ENCODE data around the gene CST9L.

Gene CST9L

GRCh38 chr20:23546435-23547144 lies 21.7 kb downstream of the CST9L start:
- DNase-seq (ENCODE audit: low read depth) = no peak

DNA sequence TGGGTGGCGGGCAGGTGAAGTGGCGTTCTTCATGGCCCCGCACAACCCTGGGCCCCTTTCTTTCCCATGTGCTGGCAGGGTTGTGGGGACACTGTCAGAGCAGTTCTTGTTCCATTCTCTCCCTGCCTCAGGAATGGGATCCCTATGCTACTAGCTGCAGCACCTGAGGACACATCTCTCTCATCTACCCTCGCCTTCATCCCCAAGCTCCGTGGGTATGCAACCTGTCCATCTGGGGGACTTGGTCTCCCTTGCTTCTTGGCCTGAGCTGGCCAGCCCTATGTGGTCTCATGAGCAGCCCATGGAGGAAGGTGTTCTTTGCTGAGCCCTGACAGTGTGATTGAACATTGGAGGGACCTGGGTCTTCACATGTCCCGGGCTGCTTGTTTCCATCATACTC lies 24.2 kb downstream of the CST9L start:
- DNase-seq (ENCODE audit: low read depth) = no peak

DNA sequence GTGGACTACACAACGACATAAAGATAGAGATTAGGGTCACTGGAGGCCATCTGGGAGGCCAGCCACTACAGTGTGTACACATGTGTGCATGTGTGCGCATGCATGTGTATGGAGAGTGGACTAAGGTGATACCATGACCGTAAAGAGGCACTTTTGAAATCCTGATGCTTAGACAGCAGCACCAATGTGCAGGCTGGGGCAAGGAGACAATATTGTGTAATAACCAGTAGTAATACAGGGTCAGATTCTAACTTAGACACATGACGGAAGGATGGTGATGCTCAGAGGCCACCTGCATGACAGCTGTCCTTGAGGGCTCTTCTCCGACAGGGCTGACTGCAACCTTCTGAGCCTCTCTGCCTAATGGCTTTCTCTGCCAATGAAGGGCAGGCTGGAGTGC lies 25.5 kb downstream of the CST9L start:
- no peak for DNase-seq (ENCODE audit: low read depth)

DNA sequence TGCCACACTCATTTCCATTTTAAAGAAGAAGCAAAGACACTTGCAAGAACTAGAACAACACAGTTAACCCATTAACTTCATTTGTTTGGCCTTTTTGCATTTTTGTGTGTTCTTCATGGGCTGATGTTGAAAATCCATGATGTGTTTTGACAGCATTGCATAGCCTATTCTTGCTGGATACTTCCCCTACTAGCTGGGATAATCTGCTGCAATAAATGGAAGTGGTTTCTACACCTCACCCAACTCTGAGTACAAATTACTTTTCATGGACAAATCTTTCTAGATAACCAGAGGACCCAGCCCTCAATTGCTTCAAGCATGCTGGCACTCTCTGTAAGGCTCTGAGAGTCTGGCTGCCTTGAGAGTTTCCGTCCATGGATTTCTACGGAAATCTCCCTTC lies 26.5 kb downstream of the CST9L start:
- no peak for DNase-seq (ENCODE audit: low read depth)

GRCh38 chr20:23541330-23541729 lies 27.0 kb downstream of the CST9L start:
- no peak for DNase-seq (ENCODE audit: low read depth)

- DNase-seq (ENCODE audit: low read depth) = no peak
Measured at GRCh38 chr20:23540624-23541023, 27.7 kb downstream of the CST9L start.

- no peak for DNase-seq (ENCODE audit: low read depth)
Measured at GRCh38 chr20:23537030-23537429, 31.3 kb downstream of the CST9L start.

GRCh38 chr20:23536328-23536974 lies 31.8 kb downstream of the CST9L start:
- no peak for DNase-seq (ENCODE audit: low read depth)

DNA sequence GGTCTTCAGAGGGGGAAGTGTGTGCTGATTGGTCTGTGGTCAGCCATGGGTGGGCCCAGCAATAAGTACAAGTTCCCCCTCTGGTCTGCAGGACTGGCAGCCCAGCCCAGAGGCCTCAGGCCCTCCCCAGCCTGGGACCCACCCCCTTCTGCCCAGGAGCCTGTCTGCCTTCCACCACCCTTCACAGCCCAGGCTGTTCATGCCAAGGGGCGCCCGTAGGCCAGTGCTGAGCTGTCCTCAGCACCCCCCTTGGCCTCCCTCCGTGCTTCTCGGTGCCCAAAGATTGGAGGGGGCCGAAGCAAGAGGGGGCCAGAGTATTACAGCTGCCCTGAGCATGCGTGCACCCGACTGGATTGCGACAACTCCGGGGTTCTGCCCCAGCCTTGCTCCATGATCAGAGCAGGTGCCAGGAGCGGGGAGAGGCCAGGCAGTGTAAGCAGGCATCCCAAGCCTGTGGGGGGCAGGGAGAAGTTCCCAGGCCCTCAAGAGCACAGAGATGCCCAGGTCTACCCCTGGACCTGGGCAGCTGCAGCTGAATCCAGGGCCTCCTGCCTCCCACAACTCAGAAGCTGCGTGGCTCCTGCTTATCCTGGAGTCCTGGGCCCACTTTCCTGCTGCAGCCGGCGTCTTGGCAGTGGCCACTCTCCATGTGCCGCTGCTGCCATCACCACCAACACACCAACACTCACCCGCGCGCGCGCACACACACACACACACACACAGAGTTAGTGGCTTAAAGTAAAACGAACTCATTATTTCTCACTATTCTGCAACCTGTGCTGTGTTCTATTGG lies 33.3 kb downstream of the CST9L start:
- no peak for DNase-seq (ENCODE audit: low read depth)

DNA sequence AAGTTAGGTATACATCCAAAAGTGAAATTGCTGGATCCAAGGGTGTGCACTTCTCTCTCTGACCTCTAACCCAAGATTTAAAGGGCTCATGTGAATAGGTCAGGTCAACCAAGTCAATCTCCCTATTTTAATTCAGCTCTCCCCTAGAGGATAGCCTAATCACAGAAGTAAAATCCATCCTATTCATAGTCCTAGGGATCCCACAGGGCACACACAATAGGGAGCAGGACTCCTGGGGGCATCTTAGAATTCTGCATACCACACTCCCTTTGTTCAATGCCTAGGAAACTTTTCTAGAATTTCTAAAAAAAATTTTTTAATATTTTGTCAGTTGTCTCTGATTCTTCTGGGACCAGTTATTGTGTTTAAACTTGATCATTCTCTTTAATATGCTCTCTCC lies 35.1 kb downstream of the CST9L start:
- no peak for DNase-seq (ENCODE audit: low read depth)

GRCh38 chr20:23532533-23532932 lies 35.8 kb downstream of the CST9L start:
- no peak for DNase-seq (ENCODE audit: low read depth)

GRCh38 chr20:23530937-23531567 lies 37.2 kb downstream of the CST9L start:
- DNase-seq (ENCODE audit: low read depth) = no peak

DNA sequence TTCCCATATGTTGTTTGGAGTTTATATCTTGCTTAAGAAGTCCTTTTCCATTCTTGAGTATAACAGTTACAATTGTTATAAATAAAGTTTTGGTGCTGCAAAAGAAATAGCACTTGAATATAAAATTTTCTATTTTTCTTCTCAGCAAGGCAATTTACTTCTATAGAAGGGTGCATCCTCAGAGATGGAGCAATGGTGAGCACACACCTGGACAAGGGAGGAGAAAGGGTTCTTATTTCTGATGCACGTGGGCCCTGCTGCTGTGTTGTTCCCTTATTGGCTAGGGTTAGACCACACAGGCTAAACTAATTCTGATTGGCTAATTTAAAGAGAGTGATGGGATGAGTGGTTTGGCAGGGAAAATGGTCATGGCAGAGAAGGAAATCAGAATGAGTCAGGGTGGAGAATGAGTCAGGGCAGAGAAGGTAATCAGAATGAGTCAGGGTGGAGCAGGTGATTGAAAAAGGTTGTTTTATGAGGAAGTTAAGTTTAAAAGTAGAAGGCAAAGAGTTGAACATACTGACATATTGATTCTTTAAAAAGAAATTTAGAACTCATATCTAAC lies 39.3 kb downstream of the CST9L start:
- no peak for DNase-seq (ENCODE audit: low read depth)

DNA sequence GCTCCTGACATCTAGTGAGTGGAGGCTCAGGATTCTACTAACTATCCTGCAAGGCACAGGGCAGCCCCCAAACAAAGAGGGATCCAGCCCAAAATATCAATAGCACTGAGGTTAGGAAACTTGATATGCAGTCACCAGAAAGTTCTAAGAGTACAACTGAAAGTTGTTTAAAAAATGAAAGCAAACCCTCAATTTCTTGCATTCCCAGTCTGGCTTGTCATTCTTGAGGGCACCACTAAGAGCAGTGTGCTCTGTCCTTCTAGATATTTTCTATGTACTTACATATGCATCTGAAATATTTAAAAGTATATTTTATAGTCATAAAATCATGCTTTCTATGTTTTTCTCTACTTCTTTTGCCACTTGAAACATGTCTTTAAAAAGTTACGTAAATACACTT lies 41.4 kb downstream of the CST9L start:
- no peak for DNase-seq (ENCODE audit: low read depth)

GRCh38 chr20:23524146-23524545 lies 44.1 kb downstream of the CST9L start:
- DNase-seq (ENCODE audit: low read depth) = no peak

GRCh38 chr20:23520185-23520584 lies 48.1 kb downstream of the CST9L start:
- no peak for DNase-seq (ENCODE audit: low read depth)

DNA sequence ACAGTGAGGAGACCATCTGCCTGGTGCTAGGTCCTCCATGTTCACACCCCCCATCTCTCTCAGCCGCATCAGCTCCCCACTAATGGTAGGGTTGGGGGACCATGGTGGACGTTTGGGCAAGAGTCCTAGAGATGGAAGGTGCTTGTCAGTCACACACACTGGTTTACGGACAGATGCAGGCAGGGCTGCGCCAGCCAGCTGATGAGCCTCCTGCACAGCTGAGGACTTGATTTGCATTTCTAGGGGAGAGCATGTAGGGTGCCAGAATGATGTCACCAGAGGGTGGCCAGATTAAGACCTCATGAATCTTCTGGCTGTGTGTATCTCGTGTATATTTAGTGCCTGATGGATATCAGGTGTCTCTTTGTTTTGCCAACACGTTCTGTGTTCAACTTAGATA lies 48.7 kb downstream of the CST9L start:
- DNase-seq (ENCODE audit: low read depth) = no peak

DNA sequence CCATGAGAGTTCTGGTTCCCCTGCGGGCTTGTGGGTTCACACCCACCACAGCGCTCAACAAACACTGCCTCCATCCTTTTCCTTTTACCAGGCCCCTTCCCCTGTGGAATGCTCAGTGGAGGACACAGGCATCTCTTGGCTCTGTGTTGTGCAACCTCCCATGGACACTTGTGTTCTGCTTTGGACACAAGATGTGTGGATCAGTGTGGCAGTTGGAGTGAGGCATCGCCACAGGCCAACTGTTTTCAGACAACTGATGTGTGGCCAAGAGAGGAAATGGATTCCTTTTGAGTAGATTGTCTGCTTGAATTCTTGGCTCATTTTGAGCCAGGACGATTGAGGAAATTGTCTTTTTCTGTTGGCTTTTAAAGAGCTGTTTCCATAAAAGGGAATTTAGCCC lies 50.6 kb downstream of the CST9L start:
- DNase-seq (ENCODE audit: low read depth) = no peak

DNA sequence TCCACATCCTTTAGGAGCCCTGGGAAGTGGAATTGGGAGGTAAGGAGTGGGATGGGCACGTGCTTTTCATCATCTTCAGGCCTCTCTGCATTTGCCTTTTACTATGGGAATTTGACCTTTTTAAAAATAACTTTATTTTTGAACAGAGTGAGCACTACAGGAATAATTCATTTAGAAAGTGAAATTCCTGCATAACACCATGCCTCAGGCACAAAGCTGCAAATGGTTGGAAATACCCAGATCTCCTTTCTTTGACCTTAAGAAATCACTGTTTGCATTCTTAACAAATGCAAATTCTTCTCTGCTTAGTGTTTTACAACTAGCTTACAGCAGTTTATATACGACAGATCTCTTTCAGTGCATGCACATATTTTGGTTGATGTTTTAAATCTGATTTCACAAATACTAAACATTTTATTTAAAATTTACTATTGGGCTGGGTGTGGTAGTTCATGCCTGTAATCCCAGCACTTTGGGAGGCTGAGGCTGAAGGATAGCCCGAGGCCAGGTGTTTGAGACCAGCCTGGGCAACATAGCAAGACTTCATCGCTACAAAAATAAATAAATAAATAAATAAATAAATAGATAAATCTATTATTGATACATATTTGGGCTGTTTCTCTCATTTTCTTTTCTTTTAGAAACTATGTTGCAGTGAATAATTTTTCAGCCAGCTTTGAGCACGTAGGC lies 52.9 kb downstream of the CST9L start:
- DNase-seq (ENCODE audit: low read depth) = no peak

GRCh38 chr20:23514848-23515247 lies 53.4 kb downstream of the CST9L start:
- no peak for DNase-seq (ENCODE audit: low read depth)

All from activated T-helper 9 cell treated with anti-CD3 and anti-CD28 coated beads, Interleukin-2, amount 50 U/mL, for 16 hours (primary cell).